ENCODE data around the gene MARS1.
"Not testable (repeated sequence)": the region's sequence is repeated elsewhere in the genome, so short reads cannot be mapped to it uniquely, and the experiment has no call there.

Gene MARS1

GRCh38 chr12:57487597-57488401 is at the start of gene MARS1:
Gene MARS1 (plus strand): TSS chr12:57488068. CDS start chr12:57488091, 23 bp downstream.
- peak; percentile 90 to 93 for DNase-seq

DNA sequence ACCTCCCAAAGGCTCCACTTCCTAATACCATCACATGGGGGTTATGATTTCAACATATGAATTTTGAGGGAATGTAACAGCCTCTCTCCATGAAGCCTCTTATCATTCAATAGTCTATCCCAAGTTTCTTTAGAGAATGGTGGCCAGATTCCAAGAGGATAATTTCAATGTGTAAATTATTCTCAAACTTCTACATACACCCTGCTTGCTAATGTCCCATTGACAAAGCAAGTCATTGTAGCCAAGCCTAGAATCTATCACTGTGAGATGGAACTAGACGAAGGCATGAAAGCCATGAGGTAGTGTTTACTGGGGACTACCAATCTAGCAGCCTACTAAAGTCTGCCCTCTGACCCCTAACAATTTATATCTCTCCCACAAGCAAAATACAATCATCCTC is 49.5 kb upstream of the MARS1 start:
- no peak for DNase-seq

GRCh38 chr12:57439762-57440266 is 48.1 kb upstream of the MARS1 start:
- no peak for DNase-seq

DNA sequence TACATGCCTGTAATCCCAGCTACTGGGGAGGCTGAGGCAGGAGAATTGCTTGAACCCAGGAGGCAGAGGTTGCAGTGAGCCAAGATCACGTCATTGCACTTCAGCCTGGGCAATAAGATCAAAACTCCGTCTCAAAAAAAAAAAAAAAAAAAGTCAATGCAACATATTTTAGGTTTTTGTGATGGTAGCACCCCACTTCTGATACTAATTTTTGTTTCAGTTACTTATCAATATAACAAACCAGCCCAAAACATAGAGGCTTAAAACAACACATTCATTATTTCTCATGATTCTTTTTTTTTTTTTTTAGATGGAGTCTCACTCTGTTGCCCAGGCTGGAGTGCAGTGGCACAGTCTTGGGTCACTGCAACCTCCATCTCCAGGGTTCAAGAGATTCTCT is 46.5 kb upstream of the MARS1 start:
- DNase-seq, result not testable (repeated sequence)

- DNase-seq, result no peak
These were observed 45.9 kb upstream of the MARS1 start for GRCh38 chr12:57441846-57442427.

DNA sequence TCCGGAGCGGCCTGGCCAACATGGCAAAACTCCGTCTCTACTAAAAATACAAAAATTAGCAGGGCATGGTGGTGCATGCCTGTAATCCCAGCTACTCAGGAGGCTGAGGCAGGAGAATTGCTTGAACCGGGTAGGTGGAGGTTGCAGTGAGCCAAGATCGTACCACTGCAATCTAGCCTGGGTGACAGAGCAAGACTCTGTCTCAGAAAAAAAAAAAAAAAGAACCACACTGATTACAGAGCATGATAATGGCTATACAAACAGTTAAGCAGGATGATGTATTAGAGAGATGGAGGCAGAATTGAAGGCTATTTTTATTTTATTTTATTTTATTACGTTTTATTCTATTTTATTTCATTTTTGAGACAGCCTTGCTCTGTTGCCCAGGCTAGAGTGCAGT is 43.5 kb upstream of the MARS1 start:
- not testable (repeated sequence) for DNase-seq

DNA sequence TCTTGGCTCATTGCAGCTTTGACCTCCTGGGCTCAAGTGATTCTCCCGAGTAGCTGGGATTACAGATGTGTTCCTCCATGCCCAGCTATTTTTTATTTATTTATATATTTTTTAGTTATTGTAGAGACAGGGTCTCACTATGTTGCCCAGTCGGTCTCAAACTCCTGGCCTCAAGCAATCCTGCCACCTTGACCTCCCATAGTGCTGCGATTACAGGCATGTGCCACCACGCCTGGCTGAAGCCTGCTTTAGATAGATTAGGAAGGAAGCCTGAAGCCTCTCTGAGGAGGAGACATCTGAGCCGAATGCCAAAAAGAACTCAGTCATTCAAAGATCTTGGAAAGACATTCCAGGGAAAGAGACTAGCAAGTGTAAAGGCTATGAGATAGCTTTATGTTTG is 43.1 kb upstream of the MARS1 start:
- no peak for DNase-seq

DNA sequence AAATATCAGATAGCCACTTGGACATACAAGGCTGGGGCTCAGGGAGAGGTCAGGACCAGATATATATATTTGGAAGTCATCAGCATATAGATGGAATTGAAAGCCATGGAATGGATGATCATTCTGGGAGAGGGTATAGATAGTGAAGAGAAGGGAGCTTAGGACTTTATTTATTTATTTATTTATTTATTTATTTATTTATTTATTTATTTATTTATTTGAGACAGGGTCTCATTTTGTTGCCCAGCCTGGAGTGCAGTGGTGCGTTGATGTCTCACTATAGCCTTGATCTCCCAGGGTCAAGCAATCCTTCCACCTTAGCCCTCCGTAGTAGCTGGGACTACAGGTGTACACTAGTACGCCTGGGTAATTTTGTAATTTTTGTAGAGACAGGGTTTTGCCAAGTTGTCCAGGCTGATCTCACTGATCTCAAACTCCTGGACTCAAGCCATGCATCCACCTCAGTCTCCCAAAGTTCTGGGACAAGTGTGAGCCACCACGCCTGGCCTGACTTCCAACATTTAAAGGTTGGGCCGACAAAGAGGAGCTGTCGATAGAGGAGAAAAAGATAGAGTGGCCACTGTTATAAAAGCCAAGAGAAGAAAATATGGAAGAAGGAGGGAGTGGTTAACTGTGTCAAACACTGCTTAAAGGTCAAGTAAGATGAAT is 41.4 kb upstream of the MARS1 start:
- DNase-seq, result no peak

DNA sequence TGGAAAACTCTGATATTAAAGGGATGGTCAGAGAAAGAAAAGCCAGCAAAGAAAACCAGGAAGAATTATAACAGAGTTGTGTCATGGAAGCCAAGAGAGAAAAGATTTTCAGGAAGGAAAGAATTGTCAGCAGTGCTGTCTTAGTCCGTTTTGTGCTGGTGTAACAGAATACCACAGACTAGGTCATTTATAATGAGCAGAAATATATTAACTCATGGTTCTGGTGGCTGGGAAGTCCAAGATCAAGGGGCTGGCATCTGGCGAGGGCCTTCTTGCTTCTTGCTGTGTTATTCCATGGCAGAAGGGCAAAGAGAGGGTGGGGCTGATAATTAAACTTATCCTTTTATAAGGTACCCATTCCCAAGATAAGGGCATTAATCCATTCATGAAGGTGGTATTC is 39.2 kb upstream of the MARS1 start:
- DNase-seq, result no peak

GRCh38 chr12:57449375-57449774 is 38.5 kb upstream of the MARS1 start:
- no peak for DNase-seq

DNA sequence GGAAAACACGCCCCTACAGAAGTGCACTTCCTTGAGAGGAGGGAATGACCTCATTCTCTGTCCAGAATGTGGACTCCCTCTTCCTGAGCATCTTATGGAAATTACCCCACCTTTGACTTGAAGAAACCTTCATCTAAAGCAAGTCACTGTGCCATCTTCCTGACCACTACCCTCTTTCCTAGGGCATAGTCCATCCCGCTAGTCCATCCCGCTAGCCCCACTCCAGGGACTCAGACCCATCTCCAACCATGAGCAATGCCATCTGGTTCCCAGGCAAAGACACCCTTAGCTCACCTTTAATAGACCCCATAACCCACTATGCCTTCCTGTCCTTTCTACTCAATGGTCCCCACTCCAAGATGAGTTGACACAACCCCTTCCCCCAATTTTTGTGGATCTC is 37.8 kb upstream of the MARS1 start:
- DNase-seq, result no peak

DNA sequence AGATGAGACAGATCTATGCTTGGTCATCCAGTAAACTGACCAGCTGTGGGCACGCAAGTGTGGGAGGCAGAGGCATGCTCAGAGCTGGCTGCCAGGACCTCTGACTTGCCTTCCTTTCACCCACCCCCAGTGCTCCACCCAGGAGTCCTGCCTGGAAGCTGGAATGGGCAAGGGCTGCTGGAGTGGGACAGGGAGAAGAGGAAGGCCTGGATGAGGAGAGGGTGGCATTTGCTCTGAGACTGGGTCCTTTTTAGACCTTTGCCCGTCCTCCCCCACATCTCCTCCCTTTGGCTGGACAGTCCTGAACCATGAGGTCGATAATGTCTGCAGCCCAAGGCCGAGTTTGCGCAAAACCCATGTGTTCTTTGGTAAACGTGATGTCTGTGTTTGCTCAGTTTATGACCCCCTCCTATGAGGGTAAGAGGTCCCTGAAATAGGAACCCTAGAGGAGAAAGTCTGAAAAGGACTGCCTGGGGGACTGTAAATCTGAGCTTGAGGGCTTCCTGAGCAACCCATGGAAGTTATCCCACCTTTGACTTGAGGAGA is 36.6 kb upstream of the MARS1 start:
- no peak for DNase-seq

- DNase-seq, result no peak
These were observed 35.5 kb upstream of the MARS1 start for GRCh38 chr12:57452181-57452936.

DNA sequence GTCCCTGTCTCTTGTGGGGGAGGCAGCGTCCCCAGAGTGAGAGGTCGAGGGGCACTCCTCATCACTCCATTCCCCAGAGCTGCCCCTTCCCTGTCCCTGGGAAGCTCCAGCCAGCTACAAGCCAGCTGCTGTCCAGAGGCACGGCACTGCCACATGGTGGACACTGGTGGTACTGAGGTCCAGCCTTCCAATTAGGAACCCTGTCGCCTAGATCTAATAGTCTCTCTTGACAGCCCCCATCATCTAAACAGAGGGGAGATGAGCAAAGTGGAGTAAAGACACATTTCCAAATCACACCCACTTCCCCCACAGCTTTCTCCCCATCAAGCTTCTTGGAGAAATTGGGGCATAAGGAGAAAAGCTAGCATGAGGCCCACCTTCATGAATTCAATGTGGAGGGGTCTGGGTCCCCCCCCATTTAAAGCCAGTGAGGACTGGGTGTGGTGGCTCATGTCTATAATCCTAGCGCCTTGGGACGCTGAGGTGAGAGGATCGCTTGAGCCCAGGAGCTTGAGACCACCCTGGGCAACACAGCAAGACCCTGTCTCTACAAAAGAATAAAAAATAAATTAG is 34.8 kb upstream of the MARS1 start:
- peak; percentile 75 to 80 for DNase-seq

GRCh38 chr12:57454213-57454565 is 33.7 kb upstream of the MARS1 start:
- DNase-seq, result no peak

DNA sequence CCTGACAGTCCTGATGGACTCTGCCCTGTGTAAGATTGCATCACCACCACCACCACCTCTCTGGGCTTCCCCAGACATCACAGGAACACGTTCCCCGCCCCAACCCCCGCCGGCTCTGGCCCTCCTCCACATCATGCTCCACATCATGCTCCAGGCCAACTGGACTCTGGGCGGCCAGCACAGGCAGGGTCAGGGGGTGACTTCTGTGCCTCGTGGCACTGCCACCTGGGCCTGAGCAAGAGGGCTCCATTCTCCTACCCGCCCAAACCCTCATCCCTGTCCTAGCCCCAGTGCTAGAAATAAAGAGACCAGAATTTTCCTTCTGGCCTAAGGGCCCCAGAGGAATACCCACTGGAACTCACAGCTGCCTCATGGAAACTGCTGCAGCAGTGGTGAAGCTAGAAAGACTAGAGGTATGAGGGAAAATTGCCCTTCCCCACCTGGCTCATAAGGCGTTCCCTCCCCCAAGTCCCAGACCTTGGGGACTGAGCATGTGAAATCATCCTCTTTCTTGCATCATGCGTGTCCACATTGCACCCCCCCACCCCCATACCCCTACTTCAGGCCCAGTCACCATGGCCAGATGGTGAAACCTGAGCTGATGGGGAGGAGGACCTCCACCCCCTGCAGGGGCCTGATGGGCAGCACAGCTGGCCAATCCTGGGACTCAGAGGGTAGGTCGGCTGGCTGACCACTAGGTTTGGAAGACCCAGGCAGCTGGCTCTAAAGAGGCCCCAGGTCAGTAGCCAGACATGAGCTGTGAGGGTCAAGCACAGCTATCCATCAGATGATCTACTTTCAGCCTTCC is 33.1 kb upstream of the MARS1 start, which contains the start of gene INHBE:
TSS of gene INHBE (plus strand) at position 742 of the 808 bp plus-strand sequence. CDS start 230 bp downstream, outside the sequence.
- no peak for DNase-seq

DNA sequence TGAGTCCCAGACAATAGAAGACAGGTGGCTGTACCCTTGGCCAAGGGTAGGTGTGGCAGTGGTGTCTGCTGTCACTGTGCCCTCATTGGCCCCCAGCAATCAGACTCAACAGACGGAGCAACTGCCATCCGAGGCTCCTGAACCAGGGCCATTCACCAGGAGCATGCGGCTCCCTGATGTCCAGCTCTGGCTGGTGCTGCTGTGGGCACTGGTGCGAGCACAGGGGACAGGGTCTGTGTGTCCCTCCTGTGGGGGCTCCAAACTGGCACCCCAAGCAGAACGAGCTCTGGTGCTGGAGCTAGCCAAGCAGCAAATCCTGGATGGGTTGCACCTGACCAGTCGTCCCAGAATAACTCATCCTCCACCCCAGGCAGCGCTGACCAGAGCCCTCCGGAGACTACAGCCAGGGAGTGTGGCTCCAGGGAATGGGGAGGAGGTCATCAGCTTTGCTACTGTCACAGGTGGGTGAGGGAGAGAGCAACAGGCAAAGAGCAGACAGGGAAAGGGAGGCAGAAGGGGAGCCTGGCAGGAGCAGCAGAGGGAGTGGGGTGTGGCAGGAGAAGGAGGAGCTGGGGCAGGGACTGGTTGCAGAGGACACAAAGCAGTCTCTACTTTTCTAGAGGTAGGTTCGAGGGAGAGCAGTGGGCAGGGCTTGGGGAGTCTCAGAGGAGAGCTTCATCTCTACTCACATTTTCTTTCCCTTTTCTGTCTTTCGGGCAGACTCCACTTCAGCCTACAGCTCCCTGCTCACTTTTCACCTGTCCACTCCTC is 32.3 kb upstream of the MARS1 start:
- DNase-seq, result no peak

DNA sequence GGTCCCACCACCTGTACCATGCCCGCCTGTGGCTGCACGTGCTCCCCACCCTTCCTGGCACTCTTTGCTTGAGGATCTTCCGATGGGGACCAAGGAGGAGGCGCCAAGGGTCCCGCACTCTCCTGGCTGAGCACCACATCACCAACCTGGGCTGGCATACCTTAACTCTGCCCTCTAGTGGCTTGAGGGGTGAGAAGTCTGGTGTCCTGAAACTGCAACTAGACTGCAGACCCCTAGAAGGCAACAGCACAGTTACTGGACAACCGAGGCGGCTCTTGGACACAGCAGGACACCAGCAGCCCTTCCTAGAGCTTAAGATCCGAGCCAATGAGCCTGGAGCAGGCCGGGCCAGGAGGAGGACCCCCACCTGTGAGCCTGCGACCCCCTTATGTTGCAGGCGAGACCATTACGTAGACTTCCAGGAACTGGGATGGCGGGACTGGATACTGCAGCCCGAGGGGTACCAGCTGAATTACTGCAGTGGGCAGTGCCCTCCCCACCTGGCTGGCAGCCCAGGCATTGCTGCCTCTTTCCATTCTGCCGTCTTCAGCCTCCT is 31.6 kb upstream of the MARS1 start:
- peak; percentile 46 to 59 for DNase-seq

DNA sequence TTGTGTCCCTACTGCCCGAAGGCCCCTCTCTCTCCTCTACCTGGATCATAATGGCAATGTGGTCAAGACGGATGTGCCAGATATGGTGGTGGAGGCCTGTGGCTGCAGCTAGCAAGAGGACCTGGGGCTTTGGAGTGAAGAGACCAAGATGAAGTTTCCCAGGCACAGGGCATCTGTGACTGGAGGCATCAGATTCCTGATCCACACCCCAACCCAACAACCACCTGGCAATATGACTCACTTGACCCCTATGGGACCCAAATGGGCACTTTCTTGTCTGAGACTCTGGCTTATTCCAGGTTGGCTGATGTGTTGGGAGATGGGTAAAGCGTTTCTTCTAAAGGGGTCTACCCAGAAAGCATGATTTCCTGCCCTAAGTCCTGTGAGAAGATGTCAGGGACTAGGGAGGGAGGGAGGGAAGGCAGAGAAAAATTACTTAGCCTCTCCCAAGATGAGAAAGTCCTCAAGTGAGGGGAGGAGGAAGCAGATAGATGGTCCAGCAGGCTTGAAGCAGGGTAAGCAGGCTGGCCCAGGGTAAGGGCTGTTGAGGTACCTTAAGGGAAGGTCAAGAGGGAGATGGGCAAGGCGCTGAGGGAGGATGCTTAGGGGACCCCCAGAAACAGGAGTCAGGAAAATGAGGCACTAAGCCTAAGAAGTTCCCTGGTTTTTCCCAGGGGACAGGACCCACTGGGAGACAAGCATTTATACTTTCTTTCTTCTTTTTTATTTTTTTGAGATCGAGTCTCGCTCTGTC is 31.0 kb upstream of the MARS1 start:
- no peak for DNase-seq

- DNase-seq, result no peak
These were observed 29.2 kb upstream of the MARS1 start for GRCh38 chr12:57458665-57459054.

Data from activated CD4-positive, alpha-beta T cell treated with anti-CD3 and anti-CD28 coated beads, Interleukin-2, amount 50 U/mL, for 48 hours (primary cell).